Endodermal cell (in vitro differentiated cells): ENCODE results near the gene SPOCK1. TPM values are rescaled to one million over a fixed set of nuclear protein-coding genes. Genes with fewer than 3 reads are reported as not detected.

Experiments
- DNase-seq: peaks from one replicate; pipeline ENCODE4 v3.0.0-alpha.2; 2017
- H3K27ac ChIP-seq: 2 replicates; pipeline ENCODE4 v1.5.1; 2013; ENCODE audit warnings: mild to moderate bottlenecking, low read depth, low read length, moderate library complexity
- H3K27me3 ChIP-seq: 2 replicates; pipeline ENCODE4 v1.6.1; 2013; ENCODE audit warnings: mild to moderate bottlenecking, low read length, moderate library complexity; ENCODE audit not compliant: insufficient read depth, control insufficient read depth, poor library complexity, severe bottlenecking
- H3K36me3 ChIP-seq: 2 replicates; pipeline ENCODE4 v1.7.0; 2013; ENCODE audit warnings: mild to moderate bottlenecking, low read length, moderate library complexity; ENCODE audit not compliant: control insufficient read depth, insufficient read depth
- H3K4me1 ChIP-seq: one replicate; pipeline ENCODE4 v1.7.0; 2013; ENCODE audit warnings: low read length; ENCODE audit not compliant: control insufficient read depth, insufficient read depth
- H3K4me3 ChIP-seq: 2 replicates; pipeline ENCODE4 v1.5.1; 2013; ENCODE audit warnings: mild to moderate bottlenecking, low read length, moderate library complexity
- H3K9ac ChIP-seq: 2 replicates; pipeline ENCODE4 v1.6.1; 2013; ENCODE audit warnings: mild to moderate bottlenecking, low read length, moderate library complexity; ENCODE audit not compliant: poor library complexity, severe bottlenecking; ENCODE audit errors: extremely low read depth
- H3K9me3 ChIP-seq: 2 replicates; pipeline ENCODE4 v1.6.1; 2013; ENCODE audit warnings: mild to moderate bottlenecking, low read length, moderate library complexity; ENCODE audit not compliant: control insufficient read depth
- H3K27ac Mint-ChIP-seq: 2 replicates; pipeline ENCODE4 v1.8.0; 2020; ENCODE audit warnings: mixed read lengths
- H3K27me3 Mint-ChIP-seq: 2 replicates; pipeline ENCODE4 v1.8.0; 2021; ENCODE audit warnings: mild to moderate bottlenecking, mixed read lengths; ENCODE audit not compliant: insufficient read depth
- H3K36me3 Mint-ChIP-seq: 2 replicates; pipeline ENCODE4 v1.8.0; 2020; ENCODE audit warnings: low read depth, mixed read lengths
- H3K4me1 Mint-ChIP-seq: 2 replicates; pipeline ENCODE4 v1.8.0; 2020; ENCODE audit warnings: mixed read lengths
- H3K4me3 Mint-ChIP-seq: 2 replicates; pipeline ENCODE4 v1.8.0; 2020; ENCODE audit warnings: mild to moderate bottlenecking, moderate library complexity, mixed read lengths
- H3K9me3 Mint-ChIP-seq: 2 replicates; pipeline ENCODE4 v1.8.0; 2020; ENCODE audit warnings: mild to moderate bottlenecking, mixed read lengths
- CTCF ChIP-seq: fragments of 200-600 bp; sonication (generic); conservative IDR thresholded peaks from 2 replicates; pipeline ENCODE4 v1.5.0; 2021; ENCODE audit warnings: antibody characterized with exemption, mild to moderate bottlenecking
- WGBS, 2 experiments: methylation state at CpG; one replicate each; pipeline versions ENCODE4 v1.1.5 to v1.1.7; 2013; ENCODE audit warnings: missing lambda C conversion rate in 2 of 2, mixed read lengths in 1 of 2; ENCODE audit not compliant: insufficient coverage in 1 of 2, insufficient read length in 1 of 2; 5-methylcytosine and 5-hydroxymethylcytosine counted together
- total RNA-seq, 2 donors: library from RNA; stranded (reverse); fragmentation: NEBNext Ultra II Directional in 1 of 2; extraction: Animal tissue kit (Norgen Biotek cat#: 25700) in 1 of 2; gene quantifications; 2 replicates in 1 of 2; 3 replicates in 1 of 2; pipeline ENCODE4 v1.2.1, GENCODE V29; 2021

Gene SPOCK1
- total RNA-seq, 2 donors from 2014 or later: 25.8 to 39.8 TPM

GRCh38 chr5:137223324-137224295 is 275.5 kb downstream of the SPOCK1 start:
- Histone ChIP-seq H3K9ac (no peak overlapping the region), H3K36me3 (no peaks in the 10 kb centered on the region), H3K27ac (no peak overlapping the region), H3K4me3 (no peak overlapping the region), H3K4me1 (peaks cover 8% of the 10 kb centered on the region), H3K27me3 (no peaks in the 10 kb centered on the region), H3K9me3 (no peaks in the 10 kb centered on the region)
- Mint-ChIP-seq H3K36me3 (no peaks in the 10 kb centered on the region), H3K4me1 (peaks cover 15% of the 10 kb centered on the region), H3K27me3 (peaks cover 16% of the 10 kb centered on the region), H3K9me3 (no peaks in the 10 kb centered on the region), H3K4me3 (no peak overlapping the region), H3K27ac (no peak overlapping the region)
- DNase-seq: no peak
- WGBS, 2 experiments: 94 to 100% methylated on average over 2 to 4 of the region's 4 CpGs
- TF ChIP-seq CTCF: no peak

- no peak overlapping the region for H3K4me3 Mint-ChIP-seq
- 87% methylated on average over 3 of the region's 3 CpGs for WGBS, 2 experiments
- H3K36me3 Mint-ChIP-seq: no peaks in the 10 kb centered on the region
Observed at GRCh38 chr5:137221943-137222342, 277.2 kb downstream of the SPOCK1 start.

GRCh38 chr5:137220523-137220927 is 278.6 kb downstream of the SPOCK1 start:
- Histone ChIP-seq H3K27ac (no peak overlapping the region), H3K4me3 (no peak overlapping the region), H3K9ac (no peak overlapping the region), H3K9me3 (no peaks in the 10 kb centered on the region), H3K27me3 (no peaks in the 10 kb centered on the region), H3K4me1 (peaks cover 21% of the 10 kb centered on the region), H3K36me3 (no peaks in the 10 kb centered on the region)
- DNase-seq: peak; percentile 71
- Mint-ChIP-seq H3K9me3 (no peaks in the 10 kb centered on the region), H3K4me3 (no peak overlapping the region), H3K27me3 (peaks cover 1% of the 10 kb centered on the region), H3K27ac (peak overlapping the region; percentile 62), H3K4me1 (peaks cover 28% of the 10 kb centered on the region), H3K36me3 (no peaks in the 10 kb centered on the region)
- TF ChIP-seq CTCF: peak; percentile 84
- 41 to 51% methylated on average over 3 of the region's 3 CpGs for WGBS, 2 experiments

More at GRCh38 chr5:137221943-137222342, 277.2 kb downstream of the SPOCK1 start:
- no peaks in the 10 kb centered on the region for H3K9me3 ChIP-seq
- no peaks in the 10 kb centered on the region for H3K36me3 ChIP-seq
- no peaks in the 10 kb centered on the region for H3K27me3 ChIP-seq
- Mint-ChIP-seq H3K27ac (no peak overlapping the region), H3K27me3 (peaks cover 7% of the 10 kb centered on the region), H3K9me3 (no peaks in the 10 kb centered on the region), H3K4me1 (peaks cover 23% of the 10 kb centered on the region)
- H3K27ac ChIP-seq: no peak overlapping the region
- H3K4me3 ChIP-seq: no peak overlapping the region
- peaks cover 21% of the 10 kb centered on the region for H3K4me1 ChIP-seq
- DNase-seq: no peak
- TF ChIP-seq CTCF: no peak
- no peak overlapping the region for H3K9ac ChIP-seq
